Endothelial cell of umbilical vein (primary cell): ENCODE data around the gene C17orf50. TPM values are rescaled to one million over a fixed set of nuclear protein-coding genes. Genes with fewer than 3 reads are reported as not detected.

ENCODE experiments used
- BruUV-seq: library from RNA; stranded (reverse); fragments of 400-500 nt; replicated peaks from 2 replicates; lab custom pipeline; 2021; lab: Mats Ljungman, UMichigan
- CTCF ChIA-PET: fragments of 300-600, 350-600 bp; sonication (Branson Sonifier 250); formaldehyde crosslinking; loops from one replicate; lab custom pipeline; 2021; ENCODE audit warnings: antibody characterized with exemption, inconsistent platforms; lab: Charles Lee
- POLR2A ChIA-PET: fragments of 300-600, 350-600 bp; sonication (Branson Sonifier 250); formaldehyde crosslinking; loops from one replicate; lab custom pipeline; 2021; ENCODE audit warnings: antibody characterized with exemption, inconsistent platforms; lab: Charles Lee
- DNase-seq: peaks from one replicate; pipeline ENCODE4 v3.0.0-alpha.2; 2011; ENCODE audit warnings: low read depth, low spot score
- FAIRE-seq: peaks from 2 replicates; lab custom pipeline; 2011; peaks lifted over from hg19 to GRCh38; lab: Jason Lieb, UNC
- H2AFZ ChIP-seq: 2 replicates; pipeline ENCODE4 v1.6.0; 2012; ENCODE audit warnings: low read depth, low read length, control low read depth, inconsistent platforms
- H3K27ac ChIP-seq: 2 replicates; pipeline ENCODE4 v1.5.1; 2011; ENCODE audit warnings: low read depth, mild to moderate bottlenecking, control low read depth, low read length, moderate library complexity; ENCODE audit not compliant: insufficient read depth
- H3K27me3 ChIP-seq, 2 experiments: 2 replicates each; pipeline versions ENCODE4 v1.6.0 to v1.6.1; 2011; ENCODE audit warnings: low read length in 2 of 2, mixed read lengths in 1 of 2; ENCODE audit not compliant: control insufficient read depth in 2 of 2, insufficient read depth in 2 of 2
- H3K36me3 ChIP-seq, 2 experiments: 2 replicates in 1 of 2; 3 replicates in 1 of 2; pipeline ENCODE4 v1.5.1; 2011; ENCODE audit warnings: low read length in 2 of 2, mild to moderate bottlenecking in 1 of 2, moderate library complexity in 1 of 2; ENCODE audit not compliant: control insufficient read depth in 2 of 2, insufficient read depth in 2 of 2; ENCODE audit errors: extremely low read depth in 1 of 2
- H3K4me1 ChIP-seq: 3 replicates; pipeline ENCODE4 v1.5.1; 2011; ENCODE audit warnings: mild to moderate bottlenecking, low read length; ENCODE audit not compliant: control insufficient read depth, insufficient read depth; ENCODE audit errors: extremely low read depth
- H3K4me2 ChIP-seq: 2 replicates; pipeline ENCODE4 v1.6.1; 2011; ENCODE audit warnings: low read length, control low read depth, mixed read lengths; ENCODE audit not compliant: insufficient read depth
- H3K4me3 ChIP-seq, 3 experiments: fragments of 200-600 bp in 1 of 3; sonication (generic), shearing (Covaris generic) in 1 of 3; replicated peaks in 1 of 3; 2 replicates each; pipeline ENCODE4 v1.5.1; 2011 to 2016; ENCODE audit warnings: control low read depth in 3 of 3, low read length in 3 of 3, mild to moderate bottlenecking in 2 of 3, inconsistent platforms in 1 of 3, low read depth in 1 of 3, moderate library complexity in 1 of 3; ENCODE audit not compliant: insufficient read depth in 1 of 3
- H3K79me2 ChIP-seq: 2 replicates; pipeline ENCODE4 v1.6.0; 2012; ENCODE audit warnings: low read length, inconsistent platforms; ENCODE audit not compliant: control insufficient read depth, insufficient read depth
- H3K9ac ChIP-seq: replicated peaks from 2 replicates; pipeline ENCODE3; 2011; ENCODE audit warnings: low read length, control low read depth; ENCODE audit not compliant: insufficient read depth; ENCODE audit errors: extremely low read depth
- H3K9me1 ChIP-seq: replicated peaks from 3 replicates; pipeline ENCODE4 v1.6.0; 2011; ENCODE audit warnings: mild to moderate bottlenecking, low read length; ENCODE audit not compliant: control insufficient read depth, insufficient read depth; ENCODE audit errors: extremely low read depth
- H3K9me3 ChIP-seq: replicated peaks from 2 replicates; pipeline ENCODE4 v1.5.1; 2012; ENCODE audit warnings: low read length, inconsistent platforms; ENCODE audit not compliant: control insufficient read depth, insufficient read depth
- H4K20me1 ChIP-seq: replicated peaks from 2 replicates; pipeline ENCODE3; 2011; ENCODE audit warnings: mild to moderate bottlenecking, low read length; ENCODE audit not compliant: control insufficient read depth, insufficient read depth; ENCODE audit errors: extremely low read depth
- EZH2 ChIP-seq: IDR thresholded peaks from 2 replicates; pipeline ENCODE4 v1.6.1; 2012; ENCODE audit warnings: borderline replicate concordance, low read depth, mild to moderate bottlenecking, moderate library complexity, low read length, inconsistent platforms; ENCODE audit not compliant: severe bottlenecking
- GATA2 ChIP-seq: IDR thresholded peaks from 2 replicates; pipeline ENCODE4 v1.7.0; 2011; ENCODE audit warnings: low read depth, mild to moderate bottlenecking, moderate library complexity, mixed read lengths, low read length; ENCODE audit not compliant: insufficient read length, insufficient read depth
- MYC ChIP-seq: IDR thresholded peaks from one replicate; pipeline ENCODE4 v1.6.1; 2011; ENCODE audit warnings: mild to moderate bottlenecking, low read depth, low read length
- POLR2A ChIP-seq: IDR thresholded peaks from 2 replicates; pipeline ENCODE4 v1.6.1; 2012; ENCODE audit warnings: low read depth, mild to moderate bottlenecking, control low read depth, low read length
- POLR2AphosphoS5 ChIP-seq: IDR thresholded peaks from 2 replicates; pipeline ENCODE4 v1.6.1; 2012; ENCODE audit warnings: low read depth, mild to moderate bottlenecking, control low read depth, low read length, moderate library complexity; ENCODE audit not compliant: insufficient read depth
- dilution Hi-C: fragments of 300-500 bp; cut with MboI; formaldehyde crosslinking; loops from one replicate; pipeline ENCODE4 v1.15.0; 2019; ENCODE audit warnings: low sequenced_read_pairs; ENCODE audit not compliant: extremely low pct_ligation_motif_present
- intact Hi-C: fragments of 100-400 bp; cut with micrococcal nuclease; formaldehyde crosslinking; loops from one replicate; pipeline ENCODE4 v1.10.0; 2022
- polyA plus RNA-seq, 4 experiments: library from polyadenylated mRNA; depleted of rRNA in 3 of 4; stranded (reverse) in 3 of 4; unstranded in 1 of 4; fragments of >200 nt; gene quantifications; 2 replicates each; pipeline versions ENCODE4 v1.2.1 to v1.2.3, GENCODE V29; 2011 to 2012; ENCODE audit warnings: missing spikeins in 1 of 4
- total RNA-seq: library from RNA; stranded (reverse); gene quantifications from 2 replicates; pipeline ENCODE4 v1.2.3, GENCODE V29; 2021
- TF ChIP-seq, protein P1 (sequence below): IDR thresholded peaks from 2 replicates; pipeline ENCODE4 v1.6.1; 2011; ENCODE audit not compliant: insufficient read depth, insufficient read length
- TF ChIP-seq, protein P2 (sequence below), 2 donors: IDR thresholded peaks; 1 replicate in 1 of 2; 2 replicates in 1 of 2; pipeline ENCODE4 v1.5.1; 2011; ENCODE audit warnings: low read length in 2 of 2, mild to moderate bottlenecking in 2 of 2, moderate library complexity in 2 of 2, control low read depth in 1 of 2, inconsistent platforms in 1 of 2, low read depth in 1 of 2; ENCODE audit not compliant: insufficient read depth in 1 of 2; ENCODE audit errors: extremely low read depth in 1 of 2

C17orf50 gene
- total and polyA plus RNA-seq, 2 donors (not counting 3 experiments of a cell fraction or from before 2014, with no cell fraction given) = 0.15 TPM; not detected in 1

DNA sequence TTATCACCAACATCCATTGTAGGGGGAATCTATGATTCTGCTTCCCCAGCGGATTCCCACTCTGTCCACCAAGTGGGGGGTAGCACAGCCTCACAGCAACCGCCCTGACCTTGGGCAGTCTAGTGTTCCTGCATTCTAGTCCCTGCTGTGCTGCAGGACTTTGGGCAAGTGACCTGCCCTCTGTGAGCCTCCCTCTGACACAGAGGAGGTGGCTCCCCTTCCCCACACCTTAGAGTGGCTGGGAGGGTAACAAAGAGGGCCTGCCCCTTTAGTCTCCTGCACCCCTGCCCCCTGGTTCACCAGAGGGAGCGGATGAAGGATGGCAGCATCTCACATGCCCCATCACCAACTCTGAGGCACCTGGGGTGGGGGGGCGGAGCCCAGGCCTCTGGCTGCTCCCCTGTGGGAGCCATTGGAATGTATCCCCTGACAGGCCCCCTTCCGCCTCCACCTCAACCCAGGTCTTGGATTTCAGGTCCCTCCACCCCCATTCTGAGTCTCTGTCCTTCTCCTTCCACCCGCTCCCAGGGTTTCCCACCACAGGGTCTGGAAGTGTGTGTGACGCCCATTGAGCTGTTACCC is 17.7 kb upstream of the C17orf50 start:
- no peak for DNase-seq
- Histone ChIP-seq H4K20me1 (no peaks in the 10 kb centered on the region), H3K27ac (no peak overlapping the region), H3K27me3 (peaks cover 31 to 37% of the 10 kb centered on the region in 2 experiments), H3K4me2 (no peak overlapping the region), H3K79me2 (no peaks in the 10 kb centered on the region), H3K36me3 (no peaks in the 10 kb centered on the region), H3K4me3 (no peak overlapping the region), H3K9me3 (no peaks in the 10 kb centered on the region), H2AFZ (no peak overlapping the region), H3K4me1 (no peaks in the 10 kb centered on the region), H3K9ac (no peak overlapping the region), H3K9me1 (no peaks in the 10 kb centered on the region)
- TF ChIP-seq GATA2 = no peak
- TF ChIP-seq, protein P1, sequence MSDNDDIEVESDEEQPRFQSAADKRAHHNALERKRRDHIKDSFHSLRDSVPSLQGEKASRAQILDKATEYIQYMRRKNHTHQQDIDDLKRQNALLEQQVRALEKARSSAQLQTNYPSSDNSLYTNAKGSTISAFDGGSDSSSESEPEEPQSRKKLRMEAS = no peak
- TF ChIP-seq EZH2 = no peak
- TF ChIP-seq, protein P2, sequence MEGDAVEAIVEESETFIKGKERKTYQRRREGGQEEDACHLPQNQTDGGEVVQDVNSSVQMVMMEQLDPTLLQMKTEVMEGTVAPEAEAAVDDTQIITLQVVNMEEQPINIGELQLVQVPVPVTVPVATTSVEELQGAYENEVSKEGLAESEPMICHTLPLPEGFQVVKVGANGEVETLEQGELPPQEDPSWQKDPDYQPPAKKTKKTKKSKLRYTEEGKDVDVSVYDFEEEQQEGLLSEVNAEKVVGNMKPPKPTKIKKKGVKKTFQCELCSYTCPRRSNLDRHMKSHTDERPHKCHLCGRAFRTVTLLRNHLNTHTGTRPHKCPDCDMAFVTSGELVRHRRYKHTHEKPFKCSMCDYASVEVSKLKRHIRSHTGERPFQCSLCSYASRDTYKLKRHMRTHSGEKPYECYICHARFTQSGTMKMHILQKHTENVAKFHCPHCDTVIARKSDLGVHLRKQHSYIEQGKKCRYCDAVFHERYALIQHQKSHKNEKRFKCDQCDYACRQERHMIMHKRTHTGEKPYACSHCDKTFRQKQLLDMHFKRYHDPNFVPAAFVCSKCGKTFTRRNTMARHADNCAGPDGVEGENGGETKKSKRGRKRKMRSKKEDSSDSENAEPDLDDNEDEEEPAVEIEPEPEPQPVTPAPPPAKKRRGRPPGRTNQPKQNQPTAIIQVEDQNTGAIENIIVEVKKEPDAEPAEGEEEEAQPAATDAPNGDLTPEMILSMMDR (IDR thresholded peaks at IDR 0.05; ENCODE audit: extremely low read depth in 1 of 2, insufficient read depth in 1 of 2, low read depth in 1 of 2, low read length in 2 of 2) = no peak
- TF ChIP-seq POLR2AphosphoS5 = no peak
- TF ChIP-seq MYC = no peak
- no peak for TF ChIP-seq POLR2A
- POLR2A ChIA-PET = no interaction called here
- BruUV-seq = no TSS peak
- FAIRE-seq = no peak
- CTCF ChIA-PET = interaction anchor here (0.9 to 1.5 kb wide), 2 partner anchors 21 to 130 kb away, joined by 4 to 10 read pairs; no protein-coding TSS in a partner anchor
- intact Hi-C loops (no loop called here), dilution Hi-C loops (loop anchor here (25.0 kb wide), 1 partner anchor 131 kb away; no protein-coding TSS in a partner anchor)
